NCI-H526 treated with DMSO at 0.1 percent for 48 hours (cell line): Measurements from ENCODE around the gene TOM1.
"Not testable (repeated sequence)": the region's sequence is repeated elsewhere in the genome, so short reads cannot be mapped to it uniquely, and the experiment has no call there.

Experiments
- DNase-seq: peaks from one replicate; lab custom pipeline; 2025; lab: John Stamatoyannopoulos, UW

TOM1 gene

GRCh38 chr22:35345808-35346505, 46.3 kb downstream of the TOM1 start:
- DNase-seq, result no peak

GRCh38 chr22:35346596-35347220, 47.0 kb downstream of the TOM1 start:
- no peak for DNase-seq

GRCh38 chr22:35347462-35347861, 47.8 kb downstream of the TOM1 start:
- DNase-seq, result no peak

GRCh38 chr22:35348026-35348590, 48.4 kb downstream of the TOM1 start:
- no peak for DNase-seq

GRCh38 chr22:35348703-35349102, 49.0 kb downstream of the TOM1 start:
- no peak for DNase-seq

GRCh38 chr22:35349368-35349703, 49.6 kb downstream of the TOM1 start:
- peak; percentile 28 for DNase-seq

DNA sequence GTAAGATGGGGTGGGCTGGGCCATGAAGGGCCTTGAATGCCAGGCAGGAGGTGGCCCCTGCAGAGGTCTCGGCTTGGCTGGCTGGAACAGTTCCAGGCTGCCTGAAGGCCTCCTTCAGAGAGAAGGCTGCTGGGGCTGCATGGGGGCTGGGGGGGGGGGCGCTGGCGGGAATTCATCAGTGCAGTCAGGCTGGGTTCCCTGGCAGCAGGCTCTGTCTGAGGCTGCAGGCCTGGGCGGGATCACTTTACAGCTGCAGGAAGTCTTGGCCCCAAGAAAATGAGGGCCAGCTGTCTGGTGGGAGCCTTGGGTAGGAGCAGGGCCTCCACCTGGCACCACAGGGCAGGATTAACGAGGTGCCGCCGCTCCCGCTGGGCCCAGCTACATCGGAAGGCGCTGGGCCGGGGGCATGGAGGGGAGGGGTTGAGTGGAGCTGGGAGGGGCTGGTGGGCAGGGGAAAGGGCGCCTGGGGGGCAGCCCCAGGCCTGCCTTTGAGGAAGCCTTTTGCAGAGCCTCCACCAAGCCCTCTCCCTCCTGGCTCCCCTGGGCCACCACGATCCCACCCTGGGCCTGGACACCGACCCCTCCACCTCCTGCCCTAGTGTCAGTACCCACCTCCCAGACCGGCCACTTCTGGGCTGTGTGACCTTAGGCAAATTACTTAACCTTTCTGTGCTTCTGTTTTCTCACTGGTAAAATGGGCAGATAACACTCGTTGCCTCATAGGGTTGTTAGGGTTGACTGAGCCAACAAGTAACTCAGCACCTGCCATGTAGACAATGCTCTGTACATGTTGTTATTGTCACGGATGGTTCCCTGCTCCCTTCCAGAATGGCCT, 50.2 kb downstream of the TOM1 start:
- no peak for DNase-seq

DNA sequence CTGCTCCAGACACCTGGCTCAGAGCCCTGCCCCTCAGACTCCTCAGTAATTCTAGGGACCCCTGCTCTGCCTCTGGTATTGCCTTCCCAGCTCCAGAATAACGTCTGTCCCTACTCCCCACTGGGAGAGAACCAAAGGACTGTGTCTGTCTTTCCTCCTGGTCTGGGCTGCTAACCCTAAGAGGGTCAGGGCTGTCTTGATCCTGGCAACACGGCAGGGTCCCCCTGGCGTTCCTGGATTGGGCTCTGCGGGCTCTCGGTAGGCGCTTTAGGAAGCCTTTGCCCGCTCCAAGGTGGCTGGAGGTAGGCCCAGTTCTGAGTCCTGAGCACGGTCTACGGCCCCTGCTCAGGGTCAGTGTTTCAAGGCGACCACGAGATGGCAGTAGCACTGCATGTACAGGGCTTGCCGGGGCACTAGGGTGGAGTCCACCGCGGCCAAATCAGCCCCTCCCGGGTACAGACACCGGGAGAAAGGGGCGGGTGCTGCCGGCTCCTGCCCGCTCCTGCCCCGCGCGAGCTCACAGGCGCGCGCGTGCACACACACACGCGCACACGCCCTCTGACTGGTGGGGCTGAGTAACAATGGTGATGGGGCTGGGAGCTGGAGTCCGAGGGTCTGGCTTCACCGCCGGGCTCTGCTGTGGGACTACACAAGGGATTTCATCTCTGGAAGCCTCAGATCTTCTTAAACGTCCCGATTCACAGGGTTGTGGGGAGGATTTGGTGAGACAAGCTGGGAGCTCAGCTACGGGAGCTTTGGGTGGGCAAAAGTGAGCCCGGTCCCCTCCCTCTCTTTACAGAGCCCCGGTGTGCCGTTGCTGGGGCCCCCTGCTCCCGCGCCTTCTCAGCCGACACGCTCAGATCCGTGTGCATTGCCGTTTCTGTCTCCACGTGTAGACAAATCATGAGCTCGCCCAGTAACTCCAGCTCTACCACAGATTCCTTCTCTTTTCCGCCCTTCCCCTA, 51.1 kb downstream of the TOM1 start:
- peak; percentile 63 for DNase-seq

- DNase-seq, result no peak
These were observed 52.8 kb downstream of the TOM1 start for GRCh38 chr22:35352214-35353111.

DNA sequence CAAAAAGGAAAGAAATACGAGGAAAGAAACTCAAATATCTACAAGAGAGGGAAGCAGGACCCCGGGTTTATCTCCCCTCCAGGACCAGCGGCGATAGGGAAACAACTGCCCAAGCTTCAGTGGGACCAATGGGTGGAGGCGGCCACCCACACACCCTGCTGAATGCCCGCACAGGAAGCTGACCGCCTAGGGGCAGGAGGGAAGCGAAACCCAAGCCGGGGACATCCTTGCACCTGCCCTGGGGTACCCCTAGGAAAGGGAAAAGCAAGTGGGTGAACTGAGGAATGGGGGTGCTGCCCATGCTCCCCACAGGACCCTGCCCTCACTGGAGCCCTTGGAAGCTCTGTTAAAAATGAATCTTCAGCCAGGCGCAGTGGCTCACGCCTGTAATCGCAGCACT, 53.6 kb downstream of the TOM1 start:
- DNase-seq, result no peak

GRCh38 chr22:35354068-35354467, 54.4 kb downstream of the TOM1 start:
- DNase-seq, result no peak

DNA sequence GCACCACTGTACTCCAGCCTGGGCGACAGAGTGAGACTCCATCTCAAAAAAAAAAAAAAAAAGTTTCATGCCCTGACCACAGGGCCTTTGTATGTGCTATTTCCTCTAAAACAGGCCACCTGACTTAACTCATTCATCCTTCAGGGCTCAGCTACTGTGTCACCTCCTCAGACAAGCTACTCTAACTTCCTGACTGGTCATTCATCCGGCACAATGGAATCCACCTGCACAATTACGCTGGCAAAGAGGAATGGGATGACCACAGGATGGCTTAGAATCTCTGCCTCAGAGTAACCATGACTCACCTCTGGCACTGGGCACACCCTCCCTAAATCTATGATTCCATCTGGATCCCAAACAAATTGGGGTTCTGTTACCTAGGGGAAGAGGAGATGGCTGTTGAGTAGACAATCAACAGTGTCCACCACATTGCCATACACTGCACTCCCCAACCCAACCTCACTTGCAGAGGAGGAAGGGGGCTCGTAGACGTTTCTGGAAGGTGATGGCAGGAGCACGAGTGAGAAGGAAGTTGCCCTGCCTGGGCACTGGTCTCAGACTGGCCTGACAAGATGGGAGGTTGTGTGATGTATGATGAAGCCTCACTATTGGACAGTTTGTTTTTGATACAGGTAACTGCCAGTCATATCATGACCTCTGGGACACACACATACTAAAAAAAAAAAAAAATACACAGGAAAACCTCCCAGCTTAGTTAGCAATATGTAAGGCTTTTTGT, 58.4 kb downstream of the TOM1 start:
- DNase-seq, result no peak

GRCh38 chr22:35359380-35360065, 59.8 kb downstream of the TOM1 start:
- no peak for DNase-seq

GRCh38 chr22:35361001-35361558, 61.4 kb downstream of the TOM1 start:
- DNase-seq, result no peak

- DNase-seq, result no peak
These were observed 63.9 kb downstream of the TOM1 start for GRCh38 chr22:35363566-35364086.

GRCh38 chr22:35364230-35364629, 64.5 kb downstream of the TOM1 start:
- not testable (repeated sequence) for DNase-seq

DNA sequence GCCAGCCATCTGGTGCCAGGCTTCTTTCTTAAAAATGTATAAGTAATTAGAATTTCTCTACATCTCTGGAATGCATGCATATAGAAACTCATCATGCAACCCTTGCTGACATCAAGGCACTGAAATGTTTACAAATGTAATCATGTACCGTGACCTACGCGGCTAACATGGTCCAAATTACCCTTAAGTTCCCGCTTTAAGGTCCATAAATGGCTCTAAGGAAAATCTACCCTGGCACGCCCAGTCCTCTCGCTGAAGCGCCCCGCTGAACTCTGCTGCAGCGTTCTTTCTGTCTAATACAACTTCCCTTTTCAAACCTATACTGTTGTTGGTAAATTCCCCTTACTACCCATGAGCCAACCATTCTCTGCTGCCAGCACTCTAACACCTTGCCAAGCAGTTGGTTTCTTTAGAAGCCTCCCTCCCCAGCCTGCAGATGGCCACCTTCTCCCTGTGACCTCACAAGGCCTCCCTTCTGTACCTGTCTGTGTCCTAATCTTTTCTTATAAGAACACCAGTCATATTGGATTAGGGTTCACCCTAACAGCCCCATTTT, 67.7 kb downstream of the TOM1 start:
- no peak for DNase-seq

DNA sequence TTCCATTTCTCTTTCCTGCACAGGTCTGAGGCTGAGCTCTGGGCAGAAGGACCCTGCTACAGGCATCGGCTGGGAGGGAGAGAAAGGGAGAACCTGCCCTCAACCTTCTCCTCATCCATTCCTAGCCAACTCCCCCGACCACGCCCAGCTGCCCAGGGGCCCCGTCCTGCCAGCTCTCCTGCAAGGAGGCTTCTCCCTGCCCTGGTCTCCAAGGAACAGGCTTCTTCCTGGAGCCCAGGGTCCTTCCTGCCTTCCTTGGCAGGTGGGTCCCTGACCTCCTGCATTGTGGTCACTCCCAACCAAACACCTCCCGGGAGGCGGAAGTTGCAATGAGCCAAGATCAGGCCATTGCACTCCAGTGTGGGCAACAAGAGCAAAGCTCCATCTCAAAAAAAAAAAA, 68.7 kb downstream of the TOM1 start:
- DNase-seq, result no peak
